Pulmonary artery endothelial cell (primary cell): ENCODE measurements around the gene RBM26. TPM values are rescaled to one million over a fixed set of nuclear protein-coding genes. Genes with fewer than 3 reads are reported as not detected.

Source experiments
- DNase-seq: peaks from one replicate; pipeline ENCODE4 v3.0.0-alpha.2; 2011; ENCODE audit warnings: low read depth, low spot score
- total RNA-seq: library from RNA; depleted of rRNA; stranded (reverse); fragments of >200 nt; gene quantifications from 2 replicates; pipeline ENCODE4 v1.2.3, GENCODE V29; 2014

The RBM26 gene
- total RNA-seq, 1 donor from 2014 or later, result 16.2 TPM

DNA sequence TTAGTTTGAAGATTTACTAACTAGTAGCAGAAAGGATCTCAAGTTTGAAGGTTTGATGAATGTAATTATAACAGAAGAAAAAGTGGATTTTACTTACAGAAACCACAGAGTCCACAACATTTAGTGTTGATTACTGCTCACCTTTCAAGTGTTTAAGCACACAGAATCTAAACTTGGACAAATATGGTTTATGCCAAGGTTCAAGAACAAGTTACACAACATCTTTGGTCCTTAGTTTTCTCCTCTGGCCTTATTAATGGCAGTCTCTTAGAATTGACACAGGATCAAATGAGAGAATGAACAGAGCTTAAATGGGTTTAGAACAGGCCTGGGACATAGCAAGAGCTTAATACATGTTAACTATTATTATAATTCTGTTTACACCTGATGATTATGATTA is 133.0 kb downstream of the RBM26 start:
- no peak for DNase-seq

DNA sequence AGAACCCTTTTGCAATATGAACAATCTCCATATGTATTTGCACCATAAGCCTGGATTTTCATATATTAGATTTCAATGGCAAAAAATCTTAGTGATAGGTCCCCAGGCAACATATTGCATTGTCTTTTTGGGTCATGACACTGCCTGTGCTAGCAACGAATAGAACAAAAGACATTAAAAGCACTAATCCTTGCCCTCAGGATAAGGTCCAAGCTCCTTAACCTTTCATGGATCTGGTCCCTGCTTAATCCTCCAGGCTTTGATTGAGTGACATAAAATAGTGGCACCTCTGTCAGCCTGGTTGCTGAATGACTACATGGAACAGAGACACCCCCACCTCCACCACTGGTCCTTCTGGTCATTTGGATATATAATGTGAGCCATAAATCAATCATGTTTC is 134.4 kb downstream of the RBM26 start:
- no peak for DNase-seq

DNA sequence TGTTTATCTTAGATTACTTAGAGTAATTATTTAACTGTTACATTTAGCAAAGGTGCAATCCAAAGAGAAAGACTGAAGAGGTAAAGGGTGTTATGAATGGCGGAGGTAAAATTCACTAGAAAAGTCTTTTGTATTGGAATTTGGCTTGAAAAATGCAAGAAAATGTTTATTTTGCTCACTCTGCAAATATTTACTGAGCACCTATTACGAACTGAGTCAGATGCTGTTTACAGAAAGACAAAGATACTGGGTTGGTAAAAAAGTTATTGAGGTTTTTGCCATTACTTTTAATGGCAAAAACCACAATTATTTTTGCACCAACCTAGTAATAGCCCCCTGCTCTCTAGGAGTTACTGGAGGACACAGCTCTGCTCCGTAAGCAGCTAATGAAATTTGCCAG is 135.2 kb downstream of the RBM26 start:
- no peak for DNase-seq

Other genes with a start within 250 kb of the RBM26 start
- gene NDFIP2, start 74.9 kb upstream of the RBM26 start, total RNA-seq, result 17.7 and 19.8 TPM in 2 replicates